Ammon's horn (tissue), 1 donor: ENCODE measurements around the gene LSM4.

Experiments
- DNase-seq: peaks from one replicate; pipeline ENCODE4 v3.0.0-alpha.2; 2016; ENCODE audit warnings: low spot score

LSM4 gene

DNA sequence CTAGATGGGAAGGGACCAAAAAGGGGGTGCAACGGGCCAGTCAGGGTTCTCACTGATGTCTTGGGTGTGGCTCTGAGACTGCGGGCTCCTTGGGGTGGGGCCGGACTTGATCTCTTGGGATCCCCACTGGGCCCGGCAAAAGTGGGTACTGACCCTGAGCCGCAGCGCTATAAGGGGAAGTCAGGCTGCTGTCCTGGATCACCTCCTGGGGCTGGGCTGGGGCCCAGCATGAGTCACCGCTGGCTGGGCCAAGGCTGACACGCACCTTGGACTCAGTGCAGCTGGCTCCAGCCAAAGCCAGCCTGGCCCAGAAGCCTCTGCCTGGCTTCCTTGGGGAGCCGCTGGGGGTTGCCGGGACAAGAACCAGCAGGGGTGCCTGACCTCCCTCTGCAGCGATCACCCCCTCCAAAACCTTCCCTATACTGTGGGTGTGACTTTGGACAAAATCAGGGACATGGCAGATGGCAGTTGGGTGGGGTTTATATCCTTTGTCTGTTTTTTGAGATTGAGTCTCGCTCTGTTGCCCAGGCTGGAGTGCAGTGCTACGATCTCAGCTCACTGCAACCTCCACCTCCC lies 48.0 kb downstream of the LSM4 start:
- peak; percentile 77 for DNase-seq

DNA sequence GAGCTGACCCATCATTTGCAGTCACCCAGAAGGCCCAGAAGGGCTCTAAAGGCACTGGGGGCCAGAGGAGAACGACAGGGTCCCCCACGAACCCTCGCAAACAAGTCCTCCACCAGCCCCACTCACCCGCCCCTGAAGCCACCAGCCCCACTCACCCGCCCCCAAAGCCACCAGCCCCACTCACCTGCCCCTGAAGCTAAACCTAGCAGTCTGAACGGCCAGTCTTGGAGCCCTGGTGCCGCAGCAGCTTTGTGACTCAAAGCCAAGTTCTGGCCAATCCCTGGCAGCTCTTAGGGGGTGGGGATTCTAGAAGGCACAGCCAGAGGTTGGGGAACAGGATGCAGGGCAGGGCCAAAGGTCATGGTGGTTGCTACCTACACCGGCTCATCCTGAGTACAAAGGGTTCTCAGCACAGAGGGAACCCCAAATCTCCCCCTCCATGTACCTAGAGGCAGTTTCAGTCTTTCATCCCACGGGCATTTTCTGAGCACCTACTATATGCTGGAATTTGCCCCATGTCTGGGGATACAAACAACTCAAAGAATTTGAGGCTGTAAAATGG lies 48.6 kb downstream of the LSM4 start, which contains the start of gene IQCN:
TSS of gene IQCN (minus strand) at position 234 of the 562 bp plus-strand sequence. CDS start 4,974 bp downstream, outside the sequence.
- DNase-seq: no peak

DNA sequence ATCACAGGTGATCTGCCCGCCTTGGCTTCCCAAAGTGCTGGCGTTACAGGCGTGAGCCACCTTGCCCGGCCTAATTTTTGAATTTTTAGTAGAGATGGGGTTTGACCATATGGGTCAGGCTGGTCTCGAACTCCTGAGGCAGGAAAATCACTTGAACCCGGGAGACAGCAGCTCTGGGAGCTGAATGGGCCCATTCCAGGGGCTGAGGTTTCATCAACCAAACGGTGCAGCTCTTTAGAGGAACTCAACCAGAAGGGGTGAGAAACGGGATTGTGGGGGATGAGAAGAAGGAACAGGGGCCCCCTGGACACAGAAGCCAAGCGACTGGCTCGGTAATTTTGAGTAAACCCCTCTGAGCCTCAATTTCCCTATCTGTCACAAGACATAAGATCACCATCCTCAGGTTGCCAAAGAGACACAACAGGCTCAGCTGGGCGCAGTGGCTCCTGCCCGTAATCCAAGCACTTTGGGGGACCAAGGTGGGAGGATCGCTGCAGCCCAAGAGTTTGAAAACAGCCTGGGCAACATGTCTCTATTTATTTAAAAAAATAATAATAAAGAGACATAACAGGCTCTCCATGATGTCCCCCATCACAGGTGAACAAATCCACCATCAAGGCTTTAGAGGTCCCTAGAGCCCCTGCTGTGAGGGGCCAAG lies 49.2 kb downstream of the LSM4 start:
- no peak for DNase-seq

- DNase-seq: no peak
These were observed 51.4 kb downstream of the LSM4 start for GRCh38 chr19:18271433-18271841.

DNA sequence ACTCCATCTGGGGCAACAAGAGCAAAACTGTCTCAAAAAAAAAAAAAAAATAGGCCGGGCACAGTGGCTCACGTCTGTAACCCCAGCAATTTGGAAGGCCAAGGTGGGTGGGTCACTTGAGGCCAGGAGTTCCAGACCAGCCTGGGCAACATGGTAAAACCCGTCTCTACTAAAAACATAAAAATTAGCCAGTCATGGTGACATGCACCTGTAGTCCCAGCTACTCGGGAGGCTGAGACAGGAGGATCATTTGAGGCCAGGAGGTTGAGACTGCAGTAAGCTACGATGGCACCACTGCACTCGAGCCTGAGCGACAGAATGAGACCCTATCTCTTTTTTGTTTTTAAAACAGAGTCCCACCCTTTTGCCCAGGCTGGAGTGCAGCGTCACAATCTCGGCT lies 52.5 kb downstream of the LSM4 start:
- no peak for DNase-seq

- no peak for DNase-seq
These were observed 53.7 kb downstream of the LSM4 start for GRCh38 chr19:18269070-18269723.

DNA sequence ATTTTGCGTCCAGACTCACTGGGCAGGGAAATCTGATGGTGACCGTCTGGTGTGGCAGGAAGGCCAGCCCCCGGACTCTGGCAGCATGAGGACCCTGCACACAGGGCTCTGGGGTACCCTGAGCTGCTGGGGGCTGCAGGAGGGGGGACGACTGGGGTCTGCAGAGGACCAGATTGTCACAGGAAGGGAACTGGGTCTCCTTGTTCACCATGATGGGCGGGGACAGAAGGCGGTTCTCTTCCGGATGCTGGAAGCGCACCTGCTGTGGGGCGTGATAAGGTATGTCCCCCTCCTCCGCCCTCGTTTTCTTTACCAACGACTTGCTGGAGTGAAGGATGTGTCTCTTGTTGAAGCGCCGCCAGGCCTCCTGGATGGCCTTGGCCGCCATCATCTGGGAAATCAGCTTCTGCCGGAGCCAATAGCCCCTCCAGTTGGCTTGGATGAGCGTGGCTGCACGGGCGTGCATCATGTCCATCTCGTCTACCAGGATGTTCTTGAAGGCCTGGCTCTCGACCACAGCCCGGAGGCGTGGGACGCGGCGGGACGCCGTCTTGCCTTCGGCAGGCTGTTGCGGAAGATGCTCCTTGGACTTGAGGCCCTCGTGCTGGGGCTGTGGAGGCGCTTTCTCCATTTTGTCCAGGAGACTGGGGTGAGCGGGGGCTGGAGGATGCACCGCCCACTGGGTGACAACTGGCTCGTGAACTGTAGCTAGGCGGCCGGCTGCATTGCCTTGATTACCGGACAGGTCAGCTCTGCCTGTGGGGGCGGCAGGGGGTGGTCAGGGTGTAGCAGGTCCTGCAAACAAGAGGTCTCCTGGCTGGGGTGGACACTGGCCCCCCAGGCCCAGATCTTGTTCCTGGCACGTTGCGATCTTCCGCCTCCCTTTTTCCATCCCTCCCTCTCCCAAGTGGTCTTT lies 55.8 kb downstream of the LSM4 start:
- no peak for DNase-seq

- no peak for DNase-seq
These were observed 57.3 kb downstream of the LSM4 start for GRCh38 chr19:18265582-18265981.

- DNase-seq: no peak
These were observed 57.8 kb downstream of the LSM4 start for GRCh38 chr19:18264971-18265540.

- DNase-seq: no peak
These were observed 58.6 kb downstream of the LSM4 start for GRCh38 chr19:18264137-18264854.

GRCh38 chr19:18263324-18264136 lies 59.3 kb downstream of the LSM4 start:
- DNase-seq: no peak

- no peak for DNase-seq
These were observed 60.0 kb downstream of the LSM4 start for GRCh38 chr19:18262917-18263316.

DNA sequence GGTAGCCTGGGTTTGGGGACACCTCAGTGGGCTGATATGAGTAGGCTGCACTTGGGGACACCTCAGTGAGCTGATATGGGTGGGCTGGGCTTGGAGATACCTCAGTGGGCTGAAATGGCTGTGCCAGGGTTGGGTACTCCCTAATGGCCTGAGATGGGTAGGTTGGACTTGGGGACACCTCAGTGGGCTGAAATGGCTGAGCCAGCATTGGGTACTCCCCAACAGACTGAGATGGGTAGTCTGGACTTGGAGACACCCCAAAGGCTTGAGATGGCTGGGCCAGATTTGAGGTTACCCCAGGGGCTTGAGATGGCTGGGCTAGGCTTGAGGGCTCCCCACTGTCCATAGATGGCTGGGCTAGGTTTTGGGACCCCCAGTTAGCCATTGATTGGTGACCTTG lies 60.7 kb downstream of the LSM4 start:
- no peak for DNase-seq

DNA sequence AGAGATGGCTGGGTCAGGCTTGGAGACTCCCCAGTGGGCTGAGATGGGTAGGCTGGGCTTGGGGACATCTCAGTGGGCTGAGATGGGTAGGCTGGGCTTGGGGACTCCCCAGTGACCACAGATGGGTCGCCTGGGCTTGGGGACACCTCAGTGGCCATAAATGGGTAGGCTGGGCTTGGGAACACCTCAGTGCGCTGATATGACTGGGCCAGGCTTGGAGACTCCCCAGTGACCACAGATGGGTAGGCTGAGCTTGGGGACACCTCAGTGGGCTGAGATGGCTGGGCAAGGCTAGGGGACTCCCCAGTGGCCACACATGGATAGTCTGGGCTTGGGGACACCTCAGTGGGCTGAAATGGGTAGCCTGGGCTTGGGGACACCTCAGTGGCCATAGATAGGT lies 61.4 kb downstream of the LSM4 start:
- DNase-seq: no peak

DNA sequence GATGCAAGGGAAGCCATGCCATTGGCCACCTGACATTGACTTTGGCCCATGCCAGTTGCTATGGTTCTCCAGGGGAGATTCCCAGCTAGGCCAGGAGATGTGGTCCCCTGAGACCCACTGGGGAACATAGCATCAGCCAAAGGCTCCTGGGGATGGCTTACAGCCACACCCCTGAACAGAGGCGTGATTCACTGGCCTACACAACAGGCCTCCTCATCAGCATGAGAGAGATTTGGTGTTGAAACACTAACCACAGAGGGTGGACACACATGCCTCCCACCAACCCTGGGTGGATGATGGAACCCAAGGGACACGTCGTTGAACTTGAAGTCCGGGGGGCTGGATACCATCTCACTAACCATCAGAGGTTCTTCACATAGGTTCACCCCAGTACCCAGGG lies 63.0 kb downstream of the LSM4 start:
- no peak for DNase-seq

DNA sequence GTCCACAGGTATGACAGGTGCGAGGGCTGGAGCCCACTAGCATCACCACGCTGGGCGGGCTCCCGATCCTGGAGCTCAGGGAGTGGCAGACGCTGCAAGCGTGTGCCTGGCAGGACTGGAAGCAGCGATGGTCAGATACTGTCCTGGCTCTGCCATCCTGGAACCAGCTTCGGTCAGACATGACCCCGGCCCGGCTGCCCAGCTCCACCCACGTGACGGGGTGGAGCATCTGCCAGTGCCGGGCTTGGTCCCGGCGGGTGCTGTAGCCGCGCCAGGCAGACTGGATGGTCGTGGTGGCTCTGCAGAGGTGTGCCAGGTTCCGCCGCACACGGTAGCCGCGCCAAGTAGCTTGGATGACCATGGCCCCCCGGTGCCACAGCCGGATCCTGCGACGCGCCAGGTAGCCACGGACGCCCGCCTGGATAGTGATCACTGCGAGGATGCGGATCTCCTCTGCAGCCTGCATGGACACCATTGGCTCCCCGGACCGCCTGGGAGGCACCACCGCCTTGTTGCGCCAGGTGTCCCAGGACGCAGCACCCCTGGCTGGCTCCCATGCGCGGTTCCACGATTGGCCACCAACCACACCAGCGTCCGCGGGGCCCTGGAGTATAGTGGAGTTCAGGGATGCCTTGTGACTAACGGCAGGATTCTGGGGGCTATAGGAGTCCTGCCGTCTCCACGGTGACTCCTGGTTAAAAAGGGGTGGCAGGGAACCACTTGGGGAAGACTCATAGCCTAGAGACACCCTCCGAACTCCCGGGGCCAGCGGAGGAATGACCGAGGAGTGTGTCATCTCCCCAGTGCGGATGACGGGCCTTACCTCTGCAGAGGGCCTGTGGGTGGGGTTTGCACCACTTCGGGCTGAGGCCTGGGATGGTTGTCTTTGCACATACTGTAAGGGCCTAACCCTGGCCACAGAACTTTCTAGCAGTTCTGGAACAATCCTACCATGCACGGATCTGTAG lies 65.1 kb downstream of the LSM4 start:
- DNase-seq: no peak
